ENCODE results near the gene PRKAR1B.

- TF ChIP-seq CTCF (IDR thresholded peaks at IDR 0.05; ENCODE audit: low read length), result no peak
- no peak for TF ChIP-seq EZH2 (IDR thresholded peaks at IDR 0.05; ENCODE audit: borderline replicate concordance, low read length)
Measured at GRCh38 chr7:727104-727805, at the start of gene PRKAR1B.

All from OCI-LY1 (cell line).